CD4-positive, CD25-positive, alpha-beta regulatory T cell (primary cell): ENCODE data around the gene EVL. TPM values are rescaled to one million over a fixed set of nuclear protein-coding genes. Genes with fewer than 3 reads are reported as not detected.

Experiments
- ATAC-seq, 2 donors: fragments of 150-1000 bp; cut with Tn5 transposase; one replicate each; pipeline ENCODE4 v1.10.0; 2021; ENCODE audit warnings: low read depth in 2 of 2, moderate number of reproducible peaks in 2 of 2, moderate library complexity in 1 of 2
- DNase-seq, 3 donors: peaks; one replicate each; pipeline versions ENCODE4 v3.0.0 to v3.0.0-alpha.2; 2012 to 2022; ENCODE audit warnings: mixed read lengths in 1 of 3
- H3K27ac ChIP-seq: one replicate; pipeline ENCODE4 v1.7.0; 2013; ENCODE audit warnings: mild to moderate bottlenecking, low read length; ENCODE audit not compliant: insufficient read depth, poor library complexity, severe bottlenecking
- H3K27me3 ChIP-seq: one replicate; pipeline ENCODE4 v1.7.0; 2013; ENCODE audit warnings: low read length; ENCODE audit not compliant: control insufficient read depth, insufficient read depth
- H3K36me3 ChIP-seq: one replicate; pipeline ENCODE4 v1.7.0; 2013; ENCODE audit warnings: mild to moderate bottlenecking, low read length, moderate library complexity; ENCODE audit not compliant: control insufficient read depth, insufficient read depth
- H3K4me1 ChIP-seq: 2 replicates; pipeline ENCODE4 v1.7.0; 2013; ENCODE audit warnings: mild to moderate bottlenecking, low read length; ENCODE audit not compliant: insufficient read depth, control insufficient read depth, poor library complexity, severe bottlenecking
- H3K4me3 ChIP-seq: one replicate; pipeline ENCODE4 v1.7.0; 2013; ENCODE audit warnings: low read depth, mild to moderate bottlenecking, low read length, moderate library complexity
- H3K9me3 ChIP-seq, 2 experiments: 1 replicate in 1 of 2; 2 replicates in 1 of 2; pipeline ENCODE4 v1.7.0; 2013; ENCODE audit warnings: low read length in 2 of 2, mild to moderate bottlenecking in 1 of 2, moderate library complexity in 1 of 2; ENCODE audit not compliant: control insufficient read depth in 2 of 2
- H3K27ac Mint-ChIP-seq, 3 donors: one replicate each; pipeline ENCODE4 v1.8.0; 2020 to 2022; ENCODE audit warnings: mild to moderate bottlenecking in 3 of 3, mixed read lengths in 3 of 3, moderate library complexity in 2 of 3
- H3K27me3 Mint-ChIP-seq: one replicate; pipeline ENCODE4 v1.8.0; 2022; ENCODE audit warnings: mild to moderate bottlenecking, mixed read lengths
- H3K36me3 Mint-ChIP-seq: one replicate; pipeline ENCODE4 v1.8.0; 2020; ENCODE audit warnings: mixed read lengths
- H3K4me1 Mint-ChIP-seq, 4 donors: one replicate each; pipeline ENCODE4 v1.8.0; 2020 to 2022; ENCODE audit warnings: mixed read lengths in 4 of 4, mild to moderate bottlenecking in 1 of 4
- H3K4me3 Mint-ChIP-seq, 4 donors: one replicate each; pipeline ENCODE4 v1.8.0; 2020 to 2022; ENCODE audit warnings: mild to moderate bottlenecking in 4 of 4, mixed read lengths in 4 of 4, moderate library complexity in 3 of 4
- H3K9me3 Mint-ChIP-seq, 7 donors: one replicate each; pipeline ENCODE4 v1.8.0; 2020 to 2022; ENCODE audit warnings: mixed read lengths in 7 of 7, mild to moderate bottlenecking in 3 of 7, moderate library complexity in 2 of 7
- polyA plus RNA-seq, 4 donors: library from polyadenylated mRNA; unstranded; fragments of 300-500 nt; fragmentation: Illumina TruSeq; gene quantifications; one replicate each; pipeline ENCODE4 v1.2.3, GENCODE V29; 2021
- total RNA-seq: library from RNA; stranded (reverse); gene quantifications from one replicate; pipeline ENCODE4 v1.2.3, GENCODE V29; 2022

Gene EVL
- total and polyA plus RNA-seq, 5 donors from 2014 or later: 118 to 1,219 (median 140) TPM

DNA sequence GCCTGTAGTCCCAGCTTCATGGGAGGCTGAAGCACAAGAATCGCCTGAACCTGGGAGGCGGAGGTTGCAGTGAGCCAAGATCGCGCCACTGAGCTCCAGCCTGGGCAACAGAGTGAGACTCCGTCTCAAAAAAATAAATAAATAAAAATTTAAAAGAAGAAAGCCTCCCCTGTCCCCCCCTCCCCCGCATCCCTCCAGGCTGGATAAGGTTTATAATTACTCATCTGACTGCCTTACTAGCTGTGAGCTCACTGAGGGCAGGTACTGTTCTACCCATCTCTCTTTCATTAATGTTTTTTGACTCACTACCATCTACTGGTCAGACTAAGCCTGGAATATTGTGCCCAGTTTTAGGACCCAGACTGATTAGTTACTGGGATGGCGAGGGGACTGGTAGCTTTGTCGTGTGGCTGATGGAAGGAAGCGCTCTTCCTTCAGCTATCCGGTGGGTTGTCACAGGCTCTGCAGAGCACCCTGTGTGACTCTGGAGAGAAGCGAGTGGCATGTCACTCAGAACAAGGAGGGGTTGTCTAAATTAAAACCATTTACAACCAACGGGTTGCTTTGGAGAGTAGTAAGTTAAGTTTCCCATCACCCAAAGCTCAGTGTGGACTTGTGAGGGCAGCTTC, 16.9 kb downstream of the EVL start:
- H3K4me3 ChIP-seq: peak overlapping the region; percentile 80
- peak overlapping the region; percentile 95 for H3K27ac ChIP-seq
- Mint-ChIP-seq H3K27ac (peak overlapping the region; percentile 95 to 99 (median 97)), H3K4me1 (peaks cover 51 to 100% (median 77%) of the 10 kb centered on the region in 4 donors), H3K36me3 (peaks cover 64% of the 10 kb centered on the region), H3K27me3 (no peaks in the 10 kb centered on the region), H3K9me3 (no peaks in the 10 kb centered on the region), H3K4me3 (peak overlapping the region; percentile 89 to 90 (median 90))
- ATAC-seq: no peak
- H3K36me3 ChIP-seq: peaks cover 60% of the 10 kb centered on the region
- DNase-seq: no peak
- peaks cover 100% of the 10 kb centered on the region for H3K4me1 ChIP-seq
- no peaks in the 10 kb centered on the region for H3K9me3 ChIP-seq
- H3K27me3 ChIP-seq: no peaks in the 10 kb centered on the region

DNA sequence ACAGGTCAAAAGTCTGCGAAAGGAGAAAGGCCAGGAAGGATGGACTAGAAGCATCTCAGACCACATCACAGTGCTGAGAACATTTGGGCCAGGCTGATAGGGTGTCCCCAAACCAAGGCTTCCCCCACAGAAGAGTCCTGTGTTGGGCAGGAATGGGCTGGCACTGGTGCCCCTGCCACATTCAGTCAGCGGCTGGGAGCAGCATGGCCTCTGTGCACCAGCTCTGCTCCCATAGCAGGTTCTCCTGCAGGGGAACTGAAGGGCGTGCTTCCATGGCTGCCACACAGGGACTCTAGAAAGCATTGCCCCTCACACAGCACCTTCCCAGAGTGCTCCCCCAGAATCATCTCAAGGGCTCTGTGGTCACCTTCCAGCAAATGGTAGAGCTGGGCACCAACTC, 17.5 kb downstream of the EVL start:
- peak overlapping the region; percentile 89 to 99 (median 97) for H3K27ac Mint-ChIP-seq
- H3K4me3 ChIP-seq: peak overlapping the region; percentile 54
- H3K4me3 Mint-ChIP-seq: peak overlapping the region; percentile 86 to 93 (median 90)
- H3K4me1 ChIP-seq: peaks cover 100% of the 10 kb centered on the region
- H3K4me1 Mint-ChIP-seq: peaks cover 51 to 99% (median 77%) of the 10 kb centered on the region in 4 donors
- DNase-seq (no peak), ATAC-seq (no peak)
- H3K27me3 Mint-ChIP-seq: no peaks in the 10 kb centered on the region
- peaks cover 65% of the 10 kb centered on the region for H3K36me3 Mint-ChIP-seq
- H3K27me3 ChIP-seq: no peaks in the 10 kb centered on the region
- H3K27ac ChIP-seq: peak overlapping the region; percentile 95
- no peaks in the 10 kb centered on the region for H3K9me3 ChIP-seq
- H3K9me3 Mint-ChIP-seq: no peaks in the 10 kb centered on the region
- H3K36me3 ChIP-seq: peaks cover 62% of the 10 kb centered on the region

DNA sequence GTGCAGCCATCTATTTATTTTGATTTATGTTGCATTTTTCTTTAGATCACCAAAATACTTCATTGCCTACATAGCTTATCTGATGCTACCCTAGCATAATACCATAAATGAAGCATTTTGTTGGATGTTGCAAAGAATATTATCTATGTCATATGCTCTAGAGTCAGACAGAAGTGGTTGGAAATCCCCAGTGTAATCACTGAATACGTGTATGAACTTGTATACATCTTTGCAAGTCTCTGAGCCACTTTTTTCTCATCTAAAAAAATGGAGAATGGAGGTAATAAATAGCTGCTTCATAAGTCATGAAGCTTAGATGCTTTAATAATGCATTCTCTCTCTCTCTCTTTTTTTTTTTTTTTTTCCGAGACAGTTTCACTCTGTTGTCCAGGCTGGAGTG, 18.5 kb downstream of the EVL start:
- ATAC-seq: no peak
- no peaks in the 10 kb centered on the region for H3K27me3 Mint-ChIP-seq
- H3K4me3 Mint-ChIP-seq: peak overlapping the region; percentile 86 to 93 (median 90)
- peak overlapping the region; percentile 95 for H3K27ac ChIP-seq
- H3K36me3 Mint-ChIP-seq: peaks cover 68% of the 10 kb centered on the region
- H3K9me3 ChIP-seq: no peaks in the 10 kb centered on the region
- H3K27me3 ChIP-seq: no peaks in the 10 kb centered on the region
- peaks cover 61 to 99% (median 80%) of the 10 kb centered on the region in 4 donors for H3K4me1 Mint-ChIP-seq
- peak overlapping the region; percentile 54 for H3K4me3 ChIP-seq
- no peaks in the 10 kb centered on the region for H3K9me3 Mint-ChIP-seq
- H3K4me1 ChIP-seq: peaks cover 100% of the 10 kb centered on the region
- DNase-seq: no peak
- H3K36me3 ChIP-seq: peaks cover 65% of the 10 kb centered on the region
- peak overlapping the region; percentile 59 to 99 (median 97) for H3K27ac Mint-ChIP-seq

DNA sequence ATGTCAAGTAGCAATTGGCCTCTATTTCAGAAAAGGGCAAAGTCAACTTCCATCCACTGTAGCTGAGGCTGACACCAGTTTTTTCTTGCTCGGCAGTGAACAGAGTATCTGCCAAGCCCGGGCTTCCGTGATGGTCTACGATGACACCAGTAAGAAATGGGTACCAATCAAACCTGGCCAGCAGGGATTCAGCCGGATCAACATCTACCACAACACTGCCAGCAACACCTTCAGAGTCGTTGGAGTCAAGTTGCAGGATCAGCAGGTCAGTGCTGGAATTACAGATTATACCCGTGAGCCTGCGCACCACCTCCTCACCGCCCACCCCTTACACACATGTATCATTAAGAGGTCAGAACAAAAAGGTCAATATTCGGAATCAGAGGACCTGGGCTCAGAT, 19.4 kb downstream of the EVL start:
- no peaks in the 10 kb centered on the region for H3K27me3 ChIP-seq
- H3K4me3 Mint-ChIP-seq: peak overlapping the region; percentile 79 to 90 (median 88)
- peak overlapping the region; percentile 49 for H3K4me3 ChIP-seq
- no peak for DNase-seq
- no peaks in the 10 kb centered on the region for H3K27me3 Mint-ChIP-seq
- H3K36me3 ChIP-seq: peaks cover 73% of the 10 kb centered on the region
- H3K27ac ChIP-seq: peak overlapping the region; percentile 95
- peaks cover 70% of the 10 kb centered on the region for H3K36me3 Mint-ChIP-seq
- peaks cover 99% of the 10 kb centered on the region for H3K4me1 ChIP-seq
- H3K9me3 Mint-ChIP-seq: no peaks in the 10 kb centered on the region
- no peaks in the 10 kb centered on the region for H3K9me3 ChIP-seq
- H3K27ac Mint-ChIP-seq: peak overlapping the region; percentile 73 to 97 (median 89)
- H3K4me1 Mint-ChIP-seq: peaks cover 62 to 99% (median 80%) of the 10 kb centered on the region in 4 donors
- no peak for ATAC-seq

DNA sequence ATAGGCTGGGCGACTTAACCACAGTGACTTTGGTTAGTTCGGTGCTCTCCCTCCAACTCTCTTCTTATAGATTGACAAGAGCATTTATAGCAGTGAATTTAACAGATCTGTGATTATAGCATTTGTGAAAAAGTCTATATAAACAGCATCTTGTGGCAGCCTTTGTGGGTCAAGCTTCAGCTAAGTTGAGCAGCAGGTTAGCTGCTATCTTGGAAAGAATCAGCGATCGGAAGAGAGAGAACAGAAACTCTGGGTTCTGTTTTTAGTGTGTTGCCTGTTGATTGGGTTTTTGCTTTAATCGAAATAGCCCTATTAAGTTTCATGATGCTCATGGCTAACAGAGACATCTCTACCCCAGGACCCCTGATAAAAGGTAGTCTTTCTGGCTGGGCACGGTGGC, 20.2 kb downstream of the EVL start:
- peaks cover 68% of the 10 kb centered on the region for H3K36me3 Mint-ChIP-seq
- peak overlapping the region; percentile 49 for H3K4me3 ChIP-seq
- no peaks in the 10 kb centered on the region for H3K27me3 Mint-ChIP-seq
- no peaks in the 10 kb centered on the region for H3K9me3 ChIP-seq
- no peaks in the 10 kb centered on the region for H3K9me3 Mint-ChIP-seq
- H3K27ac Mint-ChIP-seq: peak overlapping the region; percentile 70 to 97 (median 89)
- no peaks in the 10 kb centered on the region for H3K27me3 ChIP-seq
- DNase-seq: no peak
- H3K27ac ChIP-seq: peak overlapping the region; percentile 95
- peak overlapping the region; percentile 79 to 90 (median 88) for H3K4me3 Mint-ChIP-seq
- no peak for ATAC-seq
- peaks cover 99% of the 10 kb centered on the region for H3K4me1 ChIP-seq
- H3K36me3 ChIP-seq: peaks cover 76% of the 10 kb centered on the region
- peaks cover 65 to 99% (median 79%) of the 10 kb centered on the region in 4 donors for H3K4me1 Mint-ChIP-seq

DNA sequence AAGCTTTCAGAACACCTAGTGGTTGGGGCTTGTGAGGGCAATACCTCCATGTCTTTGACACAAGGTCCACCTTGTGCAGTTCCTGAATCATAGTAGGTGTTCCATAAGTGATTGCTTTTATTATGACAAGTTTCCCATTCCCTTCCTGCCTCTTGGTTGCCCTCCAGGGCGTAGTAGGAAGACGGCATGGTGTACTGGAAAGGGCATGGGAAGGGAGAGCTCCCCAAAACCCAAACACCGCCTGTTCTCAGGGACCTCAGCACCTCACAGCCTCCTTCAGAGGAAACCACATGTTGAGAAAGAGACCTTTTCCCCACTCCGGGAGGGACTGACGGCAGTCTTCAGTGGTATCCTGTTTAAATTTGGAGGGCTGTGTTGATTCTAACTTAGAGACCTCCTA, 21.1 kb downstream of the EVL start:
- Mint-ChIP-seq H3K27me3 (no peaks in the 10 kb centered on the region), H3K4me3 (peak overlapping the region; percentile 42 to 74 (median 66)), H3K9me3 (no peaks in the 10 kb centered on the region), H3K27ac (peak overlapping the region; percentile 83 to 97 (median 89)), H3K36me3 (peaks cover 71% of the 10 kb centered on the region), H3K4me1 (peaks cover 69 to 99% (median 80%) of the 10 kb centered on the region in 4 donors)
- H3K4me1 ChIP-seq: peaks cover 99% of the 10 kb centered on the region
- H3K27ac ChIP-seq: peak overlapping the region; percentile 95
- peaks cover 80% of the 10 kb centered on the region for H3K36me3 ChIP-seq
- ATAC-seq (no peak), DNase-seq (no peak)
- H3K4me3 ChIP-seq: peak overlapping the region; percentile 46
- no peaks in the 10 kb centered on the region for H3K27me3 ChIP-seq
- no peaks in the 10 kb centered on the region for H3K9me3 ChIP-seq

DNA sequence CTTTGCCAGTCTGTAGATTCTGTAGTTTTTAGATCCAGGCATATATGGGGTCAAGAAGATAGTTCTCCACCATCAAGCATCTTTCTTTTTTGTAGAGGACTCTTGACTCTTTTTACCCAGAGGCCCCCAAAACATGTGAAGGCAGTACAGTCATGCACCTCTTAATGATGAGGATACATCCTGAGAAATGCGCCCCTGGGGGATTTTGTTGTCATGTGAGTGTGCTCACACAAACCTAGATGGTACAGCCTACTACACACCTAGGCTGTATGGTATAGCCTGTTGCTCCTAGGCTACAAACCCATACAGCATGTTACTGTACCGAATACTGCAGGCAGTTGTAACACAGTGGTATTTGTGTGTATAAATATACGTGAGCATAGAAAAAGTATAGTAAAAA, 23.0 kb downstream of the EVL start:
- Histone ChIP-seq H3K27me3 (no peaks in the 10 kb centered on the region), H3K27ac (peak overlapping the region; percentile 56), H3K4me3 (peak overlapping the region; percentile 34), H3K4me1 (peaks cover 99% of the 10 kb centered on the region), H3K36me3 (peaks cover 90% of the 10 kb centered on the region), H3K9me3 (no peaks in the 10 kb centered on the region)
- peak overlapping the region; percentile 28 to 89 (median 46) for H3K27ac Mint-ChIP-seq
- peaks cover 64 to 96% (median 77%) of the 10 kb centered on the region in 4 donors for H3K4me1 Mint-ChIP-seq
- H3K9me3 Mint-ChIP-seq: no peaks in the 10 kb centered on the region
- no peaks in the 10 kb centered on the region for H3K27me3 Mint-ChIP-seq
- ATAC-seq (no peak), DNase-seq (no peak)
- peak overlapping the region; percentile 16 to 89 (median 57) for H3K4me3 Mint-ChIP-seq
- H3K36me3 Mint-ChIP-seq: peaks cover 66% of the 10 kb centered on the region

DNA sequence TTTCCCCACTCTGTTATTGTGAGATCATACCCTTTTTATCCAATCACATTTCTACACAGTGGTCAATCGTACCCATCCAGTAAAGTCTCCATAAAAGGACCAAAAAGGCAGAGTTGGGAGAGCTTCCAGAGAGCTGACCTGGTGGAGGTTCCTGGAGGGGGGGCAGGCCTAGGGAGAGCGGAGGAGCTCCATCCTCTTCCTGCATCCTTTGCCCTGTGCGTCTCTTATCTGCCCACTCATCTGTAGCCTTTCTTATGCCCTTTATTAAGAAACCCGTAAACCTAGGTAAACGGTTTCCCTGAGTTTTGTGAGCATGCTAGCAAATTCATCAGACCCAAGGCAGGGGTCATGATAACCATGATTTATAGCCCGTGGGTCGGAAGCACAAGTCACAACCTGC, 26.2 kb downstream of the EVL start:
- Histone ChIP-seq H3K27me3 (no peaks in the 10 kb centered on the region), H3K4me3 (peak overlapping the region; percentile 20), H3K9me3 (no peaks in the 10 kb centered on the region), H3K27ac (peak overlapping the region; percentile 57), H3K36me3 (peaks cover 94% of the 10 kb centered on the region), H3K4me1 (peaks cover 98% of the 10 kb centered on the region)
- Mint-ChIP-seq H3K4me3 (peak overlapping the region; percentile 39 to 75 (median 57)), H3K4me1 (peaks cover 53 to 95% (median 74%) of the 10 kb centered on the region in 4 donors), H3K27ac (peak overlapping the region; percentile 84 to 94 (median 94)), H3K36me3 (peaks cover 67% of the 10 kb centered on the region), H3K27me3 (no peaks in the 10 kb centered on the region), H3K9me3 (no peaks in the 10 kb centered on the region)
- ATAC-seq (no peak), DNase-seq (no peak)
